OCI-LY7 (cell line): ENCODE data around the gene LAMA2. TPM values are rescaled to one million over a fixed set of nuclear protein-coding genes. Genes with fewer than 3 reads are reported as not detected.

ENCODE experiments used
- BruUV-seq: library from RNA; stranded (reverse); fragments of 400-500 nt; replicated peaks from 2 replicates; lab custom pipeline; 2021; lab: Mats Ljungman, UMichigan
- CTCF ChIA-PET: fragments of 300-600 bp; sonication (Branson Sonifier 250); formaldehyde crosslinking; loops from one replicate; lab custom pipeline; 2022; ENCODE audit warnings: antibody characterized with exemption; ENCODE audit not compliant: unreplicated experiment; lab: Charles Lee
- POLR2A ChIA-PET: fragments of 300-600 bp; sonication (Branson Sonifier 250); formaldehyde crosslinking; loops from one replicate; lab custom pipeline; 2022; ENCODE audit warnings: antibody characterized with exemption; lab: Charles Lee
- DNase-seq: peaks from one replicate; pipeline ENCODE4 v3.0.0-alpha.2; 2015; ENCODE audit warnings: low spot score
- H2AFZ ChIP-seq: fragments of 200-600 bp; sonication (generic), shearing (Covaris generic); 2 replicates; pipeline ENCODE4 v1.6.1; 2014; ENCODE audit warnings: mild to moderate bottlenecking, antibody characterized with exemption, low read length, moderate library complexity
- H3K27ac ChIP-seq: fragments of 200-600 bp; sonication (generic); 2 replicates; pipeline ENCODE4 v1.5.1; 2014; ENCODE audit warnings: mixed run types, low read depth, mild to moderate bottlenecking, moderate library complexity, low read length, inconsistent platforms; ENCODE audit not compliant: poor library complexity, severe bottlenecking
- H3K36me3 ChIP-seq: fragments of 200-600 bp; sonication (generic); 2 replicates; pipeline ENCODE4 v1.6.1; 2014; ENCODE audit warnings: mild to moderate bottlenecking, antibody characterized with exemption, low read length, moderate library complexity, mixed read lengths; ENCODE audit not compliant: insufficient read depth
- H3K4me1 ChIP-seq: fragments of 200-600 bp; sonication (generic); 2 replicates; pipeline ENCODE4 v1.5.1; 2014; ENCODE audit warnings: mild to moderate bottlenecking, low read length; ENCODE audit not compliant: insufficient read depth, poor library complexity, severe bottlenecking
- H3K4me2 ChIP-seq: fragments of 200-600 bp; sonication (generic); 2 replicates; pipeline ENCODE4 v1.6.1; 2014; ENCODE audit warnings: mild to moderate bottlenecking, low read length
- H3K4me3 ChIP-seq: fragments of 200-600 bp; sonication (generic); 2 replicates; pipeline ENCODE4 v1.5.1; 2014; ENCODE audit warnings: mild to moderate bottlenecking, low read depth, low read length; ENCODE audit not compliant: poor library complexity, severe bottlenecking
- H3K79me2 ChIP-seq: fragments of 200-600 bp; sonication (generic); 2 replicates; pipeline ENCODE4 v1.6.1; 2016; ENCODE audit warnings: low read depth, mild to moderate bottlenecking, low read length, moderate library complexity, mixed read lengths; ENCODE audit not compliant: insufficient read depth
- H3K9me2 ChIP-seq: fragments of 200-600 bp; sonication (generic); 2 replicates; pipeline ENCODE4 v1.6.1; 2016; ENCODE audit warnings: mild to moderate bottlenecking, low read length, mixed read lengths; ENCODE audit not compliant: insufficient read depth
- H3K9me3 ChIP-seq: fragments of 200-600 bp; sonication (generic); 2 replicates; pipeline ENCODE4 v1.6.1; 2014; ENCODE audit warnings: mild to moderate bottlenecking, mixed run types, low read length, mixed read lengths
- H4K20me1 ChIP-seq: fragments of 200-600 bp; sonication (generic); 2 replicates; pipeline ENCODE4 v1.6.1; 2014; ENCODE audit warnings: mild to moderate bottlenecking, antibody characterized with exemption, low read length, moderate library complexity, mixed read lengths; ENCODE audit not compliant: insufficient read depth
- CTCF ChIP-seq: fragments of 200-600 bp; sonication (generic); conservative IDR thresholded peaks from 2 replicates; pipeline ENCODE4 v1.5.1; 2014; ENCODE audit warnings: mild to moderate bottlenecking, antibody characterized with exemption, low read length, moderate library complexity, mixed read lengths
- EZH2phosphoT487 ChIP-seq: fragments of 200-600 bp; sonication (generic); IDR thresholded peaks from 2 replicates; pipeline ENCODE4 v1.6.1; 2018; ENCODE audit warnings: low read depth, borderline replicate concordance, mild to moderate bottlenecking, mixed run types, antibody characterized with exemption, low read length, moderate library complexity, mixed read lengths
- intact Hi-C: fragments of 100-400 bp; cut with micrococcal nuclease; formaldehyde crosslinking; loops from one replicate; pipeline ENCODE4 v1.10.0; 2022; ENCODE audit not compliant: unreplicated experiment
- total RNA-seq, 2 experiments: library from RNA; depleted of rRNA in 1 of 2; stranded (reverse); fragments of >200 nt in 1 of 2; shearing (Covaris generic) in 1 of 2; gene quantifications; 2 replicates each; pipeline ENCODE4 v1.2.3, GENCODE V29; 2014 to 2022

The LAMA2 gene
- total RNA-seq, 2 experiments from 2014 or later = not detected

- POLR2A ChIA-PET = no interaction called here
- intact Hi-C loops = no loop called here
- CTCF ChIA-PET = no interaction called here
- no peak overlapping the region for H3K4me2 ChIP-seq
- no peak overlapping the region for H3K4me3 ChIP-seq
- no peak for TF ChIP-seq CTCF
- no peak for TF ChIP-seq EZH2phosphoT487
- H3K36me3 ChIP-seq = no peaks in the 10 kb centered on the region
- DNase-seq = no peak
- H3K9me2 ChIP-seq = no peaks in the 10 kb centered on the region
- no peak overlapping the region for H3K27ac ChIP-seq
- H3K79me2 ChIP-seq = no peaks in the 10 kb centered on the region
- H3K4me1 ChIP-seq = no peaks in the 10 kb centered on the region
- H4K20me1 ChIP-seq = no peaks in the 10 kb centered on the region
- H3K9me3 ChIP-seq = no peaks in the 10 kb centered on the region
- no peak overlapping the region for H2AFZ ChIP-seq
- no TSS peak for BruUV-seq
These were observed 359.6 kb downstream of the LAMA2 start for GRCh38 chr6:129242546-129242945.

DNA sequence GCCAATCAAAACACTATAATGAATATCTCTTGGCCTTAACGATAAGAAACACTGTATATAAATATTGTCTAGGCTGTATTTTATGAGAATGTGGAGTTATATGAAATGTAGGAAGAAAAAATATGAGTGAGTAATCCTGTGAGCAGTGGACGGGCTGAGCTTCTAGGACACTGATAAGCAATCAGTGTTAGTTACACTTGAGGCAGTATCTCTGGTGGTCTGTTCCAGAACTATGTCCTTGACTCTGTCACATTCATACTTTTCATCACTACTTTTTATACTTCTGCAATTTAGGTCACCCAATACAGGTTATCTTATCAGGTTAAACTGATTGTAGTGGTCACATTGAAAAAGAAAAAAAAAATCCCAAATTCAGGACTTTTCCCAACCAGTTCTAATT is 360.4 kb downstream of the LAMA2 start:
- no peak for TF ChIP-seq CTCF
- TF ChIP-seq EZH2phosphoT487 = no peak
- intact Hi-C loops = no loop called here
- BruUV-seq = no TSS peak
- Histone ChIP-seq H2AFZ (no peak overlapping the region), H3K27ac (no peak overlapping the region), H3K4me2 (no peak overlapping the region), H3K9me2 (no peaks in the 10 kb centered on the region), H3K36me3 (no peaks in the 10 kb centered on the region), H3K79me2 (no peaks in the 10 kb centered on the region), H3K9me3 (no peaks in the 10 kb centered on the region), H3K4me3 (no peak overlapping the region), H4K20me1 (no peaks in the 10 kb centered on the region), H3K4me1 (no peaks in the 10 kb centered on the region)
- DNase-seq = no peak
- ChIA-PET CTCF (no interaction called here), POLR2A (no interaction called here)

DNA sequence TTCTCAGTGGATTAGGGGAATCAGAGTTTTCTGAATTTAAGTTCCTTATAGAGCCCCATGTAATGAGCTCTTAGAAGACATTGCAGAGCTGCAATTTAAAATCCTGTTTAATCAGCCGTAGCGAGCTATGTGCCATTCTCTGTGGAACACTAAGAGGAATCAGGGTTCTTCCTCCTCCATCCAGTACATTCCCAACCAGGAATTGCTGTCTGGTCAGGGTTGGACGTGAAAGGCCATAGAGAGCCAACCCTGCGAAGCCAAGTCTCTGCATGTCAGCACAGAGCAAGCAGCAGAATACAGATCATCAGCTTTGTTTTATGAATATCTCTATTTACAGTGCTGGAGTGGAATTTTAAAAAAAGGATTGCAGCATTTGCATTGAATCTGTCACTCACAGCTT is 366.0 kb downstream of the LAMA2 start:
- H4K20me1 ChIP-seq = no peaks in the 10 kb centered on the region
- no peak overlapping the region for H3K4me3 ChIP-seq
- BruUV-seq = no TSS peak
- H3K36me3 ChIP-seq = no peaks in the 10 kb centered on the region
- H2AFZ ChIP-seq = no peak overlapping the region
- ChIA-PET CTCF (no interaction called here), POLR2A (interaction anchor here (1.1 kb wide), 1 partner anchor 17 kb away, joined by 3 read pairs; no protein-coding TSS in a partner anchor)
- H3K27ac ChIP-seq = no peak overlapping the region
- no peak for DNase-seq
- TF ChIP-seq EZH2phosphoT487 = no peak
- TF ChIP-seq CTCF = no peak
- no peaks in the 10 kb centered on the region for H3K9me2 ChIP-seq
- intact Hi-C loops = no loop called here
- H3K4me1 ChIP-seq = no peaks in the 10 kb centered on the region
- no peaks in the 10 kb centered on the region for H3K79me2 ChIP-seq
- no peaks in the 10 kb centered on the region for H3K9me3 ChIP-seq
- H3K4me2 ChIP-seq = no peak overlapping the region
